Keratinocyte (primary cell): ENCODE measurements around the gene SYP. TPM values are rescaled to one million over a fixed set of nuclear protein-coding genes. Genes with fewer than 3 reads are reported as not detected.

Experiments
- DNase-seq: peaks from one replicate; pipeline ENCODE4 v3.0.0-alpha.2; 2011; ENCODE audit warnings: low read depth, missing footprints, low spot score
- FAIRE-seq: peaks from 2 replicates; lab custom pipeline; 2011; peaks lifted over from hg19 to GRCh38; lab: Jason Lieb, UNC
- H2AFZ ChIP-seq: 2 replicates; pipeline ENCODE4 v1.6.0; 2012; ENCODE audit warnings: low read length, control low read depth, inconsistent platforms; ENCODE audit not compliant: control insufficient read depth
- H3K27ac ChIP-seq: 2 replicates; pipeline ENCODE4 v1.5.1; 2011; ENCODE audit warnings: low read length; ENCODE audit not compliant: control insufficient read depth, insufficient read depth
- H3K27me3 ChIP-seq: 3 replicates; pipeline ENCODE4 v1.6.0; 2011; ENCODE audit warnings: low read length; ENCODE audit not compliant: control insufficient read depth, insufficient read depth; ENCODE audit errors: extremely low read depth
- H3K36me3 ChIP-seq, 2 experiments: 2 replicates in 1 of 2; 3 replicates in 1 of 2; pipeline ENCODE4 v1.5.1; 2011; ENCODE audit warnings: low read length in 2 of 2, mild to moderate bottlenecking in 1 of 2; ENCODE audit not compliant: control insufficient read depth in 2 of 2, insufficient read depth in 2 of 2; ENCODE audit errors: extremely low read depth in 1 of 2
- H3K4me1 ChIP-seq: 3 replicates; pipeline ENCODE4 v1.5.1; 2011; ENCODE audit warnings: low read length; ENCODE audit not compliant: control insufficient read depth, insufficient read depth; ENCODE audit errors: extremely low read depth
- H3K4me2 ChIP-seq: 3 replicates; pipeline ENCODE4 v1.6.0; 2011; ENCODE audit warnings: low read depth, low read length; ENCODE audit not compliant: control insufficient read depth, insufficient read depth; ENCODE audit errors: extremely low read depth
- H3K4me3 ChIP-seq, 3 experiments: fragments of 200-600 bp in 1 of 3; sonication (generic) in 1 of 3; 2 replicates in 2 of 3; 3 replicates in 1 of 3; pipeline ENCODE4 v1.5.1; 2011 to 2016; ENCODE audit warnings: low read length in 3 of 3, mild to moderate bottlenecking in 3 of 3, control low read depth in 2 of 3, inconsistent platforms in 1 of 3, low read depth in 1 of 3, mixed read lengths in 1 of 3, mixed run types in 1 of 3, moderate library complexity in 1 of 3; ENCODE audit not compliant: control insufficient read depth in 2 of 3, insufficient read depth in 2 of 3; ENCODE audit errors: extremely low read depth in 1 of 3
- H3K79me2 ChIP-seq: 2 replicates; pipeline ENCODE4 v1.6.0; 2012; ENCODE audit warnings: low read length; ENCODE audit not compliant: control insufficient read depth, insufficient read depth
- H3K9ac ChIP-seq: 3 replicates; pipeline ENCODE4 v1.6.0; 2011; ENCODE audit warnings: low read length; ENCODE audit not compliant: control insufficient read depth, insufficient read depth; ENCODE audit errors: extremely low read depth
- H3K9me1 ChIP-seq: 3 replicates; pipeline ENCODE4 v1.6.0; 2011; ENCODE audit warnings: low read length; ENCODE audit not compliant: control insufficient read depth, insufficient read depth; ENCODE audit errors: extremely low read depth
- H3K9me3 ChIP-seq: 2 replicates; pipeline ENCODE4 v1.5.1; 2012; ENCODE audit warnings: low read depth, low read length; ENCODE audit not compliant: control insufficient read depth
- H4K20me1 ChIP-seq: 3 replicates; pipeline ENCODE4 v1.6.0; 2011; ENCODE audit warnings: low read length; ENCODE audit not compliant: control insufficient read depth, insufficient read depth; ENCODE audit errors: extremely low read depth
- CTCF ChIP-seq, 3 experiments: IDR thresholded peaks in 1 of 3; conservative IDR thresholded peaks in 1 of 3; optimal IDR thresholded peaks in 1 of 3; 2 replicates in 2 of 3; 3 replicates in 1 of 3; pipeline versions ENCODE3 to v1.5.1; 2011; ENCODE audit warnings: low read length in 3 of 3, mild to moderate bottlenecking in 3 of 3, moderate library complexity in 2 of 3, control low read depth in 1 of 3, inconsistent platforms in 1 of 3; ENCODE audit not compliant: insufficient read depth in 2 of 3; ENCODE audit errors: extremely low read depth in 1 of 3
- EZH2 ChIP-seq: IDR thresholded peaks from one replicate; pipeline ENCODE4 v1.6.1; 2012; ENCODE audit warnings: inconsistent platforms, mild to moderate bottlenecking, low read length, moderate library complexity
- dilution Hi-C: fragments of 300-500 bp; cut with MboI; formaldehyde crosslinking; loops from one replicate; pipeline ENCODE4 v1.7.0; 2020; ENCODE audit warnings: low sequenced_read_pairs; ENCODE audit not compliant: extremely low pct_ligation_motif_present
- polyA plus RNA-seq, 5 experiments: library from polyadenylated mRNA; depleted of rRNA in 3 of 5; stranded (reverse) in 3 of 5; stranded (forward) in 1 of 5; unstranded in 1 of 5; fragments of >200 nt; gene quantifications; 1 replicate in 1 of 5; 2 replicates in 3 of 5; 3 replicates in 1 of 5; pipeline versions ENCODE4 v1.2.1 to v1.2.3, GENCODE V29; 2011 to 2012; ENCODE audit warnings: missing spikeins in 2 of 5, low read depth in 1 of 5, low replicate concordance in 1 of 5

Gene SYP
- polyA plus RNA-seq, 1 donor (not counting 4 experiments of a cell fraction or from before 2014, with no cell fraction given), result 0.07 TPM

GRCh38 chrX:49162620-49163019 is 37.4 kb downstream of the SYP start, which contains the start of gene MAGIX:
Gene MAGIX, plus strand, starts transcription at chrX:49162758. Its CDS starts 132 bp downstream, at chrX:49162890.
- TF ChIP-seq EZH2 (no peak), CTCF (optimal IDR thresholded peaks at IDR 0.05 in 1 of 3, IDR thresholded peaks at IDR 0.05 in 1 of 3, conservative IDR thresholded peaks at IDR 0.05 in 1 of 3; ENCODE audit: extremely low read depth in 1 of 3, insufficient read depth in 2 of 3, low read length in 3 of 3) (no peak)
- no peaks in the 10 kb centered on the region for H3K36me3 ChIP-seq
- no peaks in the 10 kb centered on the region for H4K20me1 ChIP-seq
- peak within 1 kb of the TSS in 1 of 3 experiments; percentile 30 for H3K4me3 ChIP-seq
- H3K4me2 ChIP-seq, result peak within 1 kb of the TSS; percentile 51
- H3K9me3 ChIP-seq, result no peaks in the 10 kb centered on the region
- no peak within 1 kb of the TSS for H3K27ac ChIP-seq
- FAIRE-seq (no peak), DNase-seq (no peak)
- H3K9ac ChIP-seq, result peak within 1 kb of the TSS; percentile 28
- no peaks in the 10 kb centered on the region for H3K9me1 ChIP-seq
- H3K4me1 ChIP-seq, result peaks cover 10% of the 10 kb centered on the region
- dilution Hi-C loops, result no loop called here
- H2AFZ ChIP-seq, result peak within 1 kb of the TSS; percentile 58
- H3K79me2 ChIP-seq, result no peaks in the 10 kb centered on the region
- no peaks in the 10 kb centered on the region for H3K27me3 ChIP-seq

- no peaks in the 10 kb centered on the region for H3K27me3 ChIP-seq
- no peak overlapping the region for H2AFZ ChIP-seq
- peaks cover 7% of the 10 kb centered on the region for H3K4me1 ChIP-seq
- no peak for TF ChIP-seq CTCF (optimal IDR thresholded peaks at IDR 0.05 in 1 of 3, IDR thresholded peaks at IDR 0.05 in 1 of 3, conservative IDR thresholded peaks at IDR 0.05 in 1 of 3; ENCODE audit: extremely low read depth in 1 of 3, insufficient read depth in 2 of 3, low read length in 3 of 3)
- TF ChIP-seq EZH2, result no peak
- no peak overlapping the region for H3K9ac ChIP-seq
- no peak overlapping the region for H3K27ac ChIP-seq
- H3K9me3 ChIP-seq, result no peaks in the 10 kb centered on the region
- H3K79me2 ChIP-seq, result no peaks in the 10 kb centered on the region
- no peaks in the 10 kb centered on the region for H3K9me1 ChIP-seq
- no peak for DNase-seq
- H4K20me1 ChIP-seq, result no peaks in the 10 kb centered on the region
- dilution Hi-C loops, result no loop called here
- no peak for FAIRE-seq
- H3K4me2 ChIP-seq, result no peak overlapping the region
- H3K36me3 ChIP-seq, result no peaks in the 10 kb centered on the region
- no peak overlapping the region for H3K4me3 ChIP-seq
Measured at GRCh38 chrX:49161632-49162031, 38.4 kb downstream of the SYP start.
